SHP77 (cell line): ENCODE measurements around the gene ARHGAP26.
A peak's percentile ranks its signal among the peaks of the same experiment; 100 is the strongest.
"Not testable (repeated sequence)": the region's sequence is repeated elsewhere in the genome, so short reads cannot be mapped to it uniquely, and the experiment has no call there.

Source experiments
- DNase-seq, 2 experiments: peaks; one replicate each; lab custom pipeline; 2025; lab: John Stamatoyannopoulos, UW

Gene ARHGAP26

GRCh38 chr5:143118818-143119217 is 348.6 kb downstream of the ARHGAP26 start:
- not testable (repeated sequence) for DNase-seq

- DNase-seq, result no peak
These were observed 349.2 kb downstream of the ARHGAP26 start for GRCh38 chr5:143119291-143119769.

GRCh38 chr5:143119881-143120341 is 349.7 kb downstream of the ARHGAP26 start:
- no peak for DNase-seq

- no peak for DNase-seq
These were observed 350.4 kb downstream of the ARHGAP26 start for GRCh38 chr5:143120460-143121134.

GRCh38 chr5:143121135-143121475 is 350.9 kb downstream of the ARHGAP26 start:
- DNase-seq, result no peak

- no peak for DNase-seq
These were observed 354.4 kb downstream of the ARHGAP26 start for GRCh38 chr5:143124593-143124992.

GRCh38 chr5:143126174-143127019 is 356.2 kb downstream of the ARHGAP26 start:
- DNase-seq, result no peak

- peak; percentile 39 to 63 for DNase-seq
These were observed 358.4 kb downstream of the ARHGAP26 start for GRCh38 chr5:143128412-143129071.

- no peak for DNase-seq
These were observed 359.0 kb downstream of the ARHGAP26 start for GRCh38 chr5:143129203-143129602.

GRCh38 chr5:143129910-143130612 is 359.9 kb downstream of the ARHGAP26 start:
- DNase-seq, result peak in 1 of 2 experiments; percentile 35

- no peak for DNase-seq
These were observed 360.6 kb downstream of the ARHGAP26 start for GRCh38 chr5:143130613-143131305.

GRCh38 chr5:143131972-143132371 is 361.8 kb downstream of the ARHGAP26 start:
- DNase-seq, result no peak

- no peak for DNase-seq
These were observed 362.6 kb downstream of the ARHGAP26 start for GRCh38 chr5:143132739-143133138.

GRCh38 chr5:143133721-143134120 is 363.5 kb downstream of the ARHGAP26 start:
- no peak for DNase-seq

GRCh38 chr5:143134269-143134668 is 364.1 kb downstream of the ARHGAP26 start:
- DNase-seq, result no peak

GRCh38 chr5:143134900-143135299 is 364.7 kb downstream of the ARHGAP26 start:
- DNase-seq, result no peak

GRCh38 chr5:143135832-143136551 is 365.8 kb downstream of the ARHGAP26 start:
- peak; percentile 35 to 48 for DNase-seq

- no peak for DNase-seq
These were observed 368.7 kb downstream of the ARHGAP26 start for GRCh38 chr5:143138839-143139238.

- no peak for DNase-seq
These were observed 369.4 kb downstream of the ARHGAP26 start for GRCh38 chr5:143139585-143139984.

GRCh38 chr5:143140492-143141203 is 370.5 kb downstream of the ARHGAP26 start:
- peak; percentile 94 to 96 for DNase-seq
